Testis (tissue), 3 donors: ENCODE results near the gene OR6S1. TPM values are rescaled to one million over a fixed set of nuclear protein-coding genes. Genes with fewer than 3 reads are reported as not detected.

Experiments
- DNase-seq: peaks from one replicate; pipeline ENCODE4 v3.0.0-alpha.2; 2019
- H3K27ac ChIP-seq, 2 donors: fragments of 200-600 bp; sonication (generic); one replicate each; pipeline ENCODE4 v1.5.1; 2019
- H3K27me3 ChIP-seq: fragments of 200-600 bp; sonication (generic); one replicate; pipeline ENCODE4 v1.5.1; 2019
- H3K36me3 ChIP-seq: fragments of 200-600 bp; sonication (generic); one replicate; pipeline ENCODE4 v1.5.1; 2017; ENCODE audit warnings: low read depth; ENCODE audit errors: missing control alignments
- H3K4me1 ChIP-seq: fragments of 200-600 bp; sonication (generic); one replicate; pipeline ENCODE4 v1.5.1; 2019
- H3K4me3 ChIP-seq, 2 donors: fragments of 200-600 bp; sonication (generic); one replicate each; pipeline ENCODE4 v1.5.1; 2017 to 2019
- H3K9me3 ChIP-seq: fragments of 200-600 bp; sonication (generic); one replicate; pipeline ENCODE4 v1.5.1; 2017
- CTCF ChIP-seq, 3 experiments: fragments of 450-650 bp in 2 of 3; fragments of 200-600 bp in 1 of 3; sonication (generic) in 1 of 3; IDR thresholded peaks; one replicate each; pipeline ENCODE4 v1.5.1; 2016 to 2019; ENCODE audit warnings: antibody characterized with exemption in 3 of 3, mild to moderate bottlenecking in 2 of 3, moderate library complexity in 1 of 3
- POLR2A ChIP-seq: fragments of 450-650 bp; IDR thresholded peaks from one replicate; pipeline ENCODE4 v1.6.1; 2017; ENCODE audit warnings: antibody characterized with exemption, mild to moderate bottlenecking, moderate library complexity
- WGBS, 2 donors: methylation state at CpG; one replicate each; pipeline ENCODE4 v1.1.5; 2018; 5-methylcytosine and 5-hydroxymethylcytosine counted together
- intact Hi-C: fragments of 100-400 bp; cut with DNase I; formaldehyde crosslinking; loops from one replicate; pipeline ENCODE4 v1.15.1; 2023; ENCODE audit warnings: low total_unique reads
- polyA plus RNA-seq: library from polyadenylated mRNA; stranded (reverse); fragments of 350-450 nt; fragmentation: Illumina TruSeq; extraction: RNeasy Lipid Tissue Mini Kit (QIAGEN cat#74804); gene quantifications from one replicate; pipeline ENCODE4 v1.2.3, GENCODE V29; 2014; ENCODE audit warnings: low read depth, low replicate concordance; ENCODE audit not compliant: insufficient read depth
- total RNA-seq, 2 donors: library from RNA; depleted of rRNA; stranded (reverse); fragments of >200 nt; gene quantifications; one replicate each; pipeline ENCODE4 v1.2.3, GENCODE V29; 2016

Gene OR6S1
- total and polyA plus RNA-seq, 3 donors from 2014 or later = 0.68 TPM; not detected in 2

GRCh38 chr14:20606902-20607242 lies 34.6 kb downstream of the OR6S1 start:
- H3K4me1 ChIP-seq = no peaks in the 10 kb centered on the region
- DNase-seq = no peak
- TF ChIP-seq CTCF (IDR thresholded peaks at IDR 0.05) = no peak
- TF ChIP-seq POLR2A = no peak
- H3K27me3 ChIP-seq = no peaks in the 10 kb centered on the region
- intact Hi-C loops = loop anchor here (10.0 kb wide), 1 partner anchor 282 kb away; no protein-coding TSS in a partner anchor
- WGBS, 2 donors = 72 to 77% methylated on average over 2 of the region's 2 CpGs
- no peaks in the 10 kb centered on the region for H3K9me3 ChIP-seq
- H3K36me3 ChIP-seq = no peaks in the 10 kb centered on the region
- H3K4me3 ChIP-seq = no peak overlapping the region
- H3K27ac ChIP-seq = no peak overlapping the region

GRCh38 chr14:20606190-20606901 lies 35.1 kb downstream of the OR6S1 start:
- no peaks in the 10 kb centered on the region for H3K9me3 ChIP-seq
- TF ChIP-seq CTCF (IDR thresholded peaks at IDR 0.05) (peak in 2 of 3 experiments; percentile 35 to 49), POLR2A (no peak)
- peak; percentile 72 for DNase-seq
- H3K4me3 ChIP-seq = no peak overlapping the region
- intact Hi-C loops = loop anchor here (10.0 kb wide), 1 partner anchor 282 kb away; no protein-coding TSS in a partner anchor
- 50 to 55% methylated on average over 6 to 8 of the region's 8 CpGs for WGBS, 2 donors
- H3K4me1 ChIP-seq = no peaks in the 10 kb centered on the region
- H3K27me3 ChIP-seq = no peaks in the 10 kb centered on the region
- no peaks in the 10 kb centered on the region for H3K36me3 ChIP-seq
- no peak overlapping the region for H3K27ac ChIP-seq

GRCh38 chr14:20603813-20604690 lies 37.4 kb downstream of the OR6S1 start:
- 81 to 85% methylated on average over 13 of the region's 13 CpGs for WGBS, 2 donors
- H3K27ac ChIP-seq = no peak overlapping the region
- no peaks in the 10 kb centered on the region for H3K36me3 ChIP-seq
- no peaks in the 10 kb centered on the region for H3K4me1 ChIP-seq
- DNase-seq = no peak
- no peak overlapping the region for H3K4me3 ChIP-seq
- intact Hi-C loops = loop anchor here (10.0 kb wide), 1 partner anchor 279 kb away; no protein-coding TSS in a partner anchor
- H3K9me3 ChIP-seq = no peaks in the 10 kb centered on the region
- TF ChIP-seq CTCF (IDR thresholded peaks at IDR 0.05) (no peak), POLR2A (no peak)
- H3K27me3 ChIP-seq = no peaks in the 10 kb centered on the region

GRCh38 chr14:20602583-20602982 lies 38.9 kb downstream of the OR6S1 start:
- DNase-seq = no peak
- TF ChIP-seq CTCF (IDR thresholded peaks at IDR 0.05) = no peak
- TF ChIP-seq POLR2A = no peak
- Histone ChIP-seq H3K27ac (no peak overlapping the region), H3K4me1 (no peaks in the 10 kb centered on the region), H3K4me3 (no peak overlapping the region), H3K36me3 (no peaks in the 10 kb centered on the region), H3K27me3 (no peaks in the 10 kb centered on the region), H3K9me3 (no peaks in the 10 kb centered on the region)
- 92% methylated on average over 9 of the region's 9 CpGs for WGBS, 2 donors
- intact Hi-C loops = loop anchor here (10.0 kb wide), 1 partner anchor 278 kb away; no protein-coding TSS in a partner anchor
